Anterior cingulate cortex (tissue), 58 donors: ENCODE results near the gene POC1B.

ENCODE experiments used
- DNase-seq, 58 donors: peaks; one replicate each; lab custom pipeline; 2025; lab: John Stamatoyannopoulos, UW

Gene POC1B

DNA sequence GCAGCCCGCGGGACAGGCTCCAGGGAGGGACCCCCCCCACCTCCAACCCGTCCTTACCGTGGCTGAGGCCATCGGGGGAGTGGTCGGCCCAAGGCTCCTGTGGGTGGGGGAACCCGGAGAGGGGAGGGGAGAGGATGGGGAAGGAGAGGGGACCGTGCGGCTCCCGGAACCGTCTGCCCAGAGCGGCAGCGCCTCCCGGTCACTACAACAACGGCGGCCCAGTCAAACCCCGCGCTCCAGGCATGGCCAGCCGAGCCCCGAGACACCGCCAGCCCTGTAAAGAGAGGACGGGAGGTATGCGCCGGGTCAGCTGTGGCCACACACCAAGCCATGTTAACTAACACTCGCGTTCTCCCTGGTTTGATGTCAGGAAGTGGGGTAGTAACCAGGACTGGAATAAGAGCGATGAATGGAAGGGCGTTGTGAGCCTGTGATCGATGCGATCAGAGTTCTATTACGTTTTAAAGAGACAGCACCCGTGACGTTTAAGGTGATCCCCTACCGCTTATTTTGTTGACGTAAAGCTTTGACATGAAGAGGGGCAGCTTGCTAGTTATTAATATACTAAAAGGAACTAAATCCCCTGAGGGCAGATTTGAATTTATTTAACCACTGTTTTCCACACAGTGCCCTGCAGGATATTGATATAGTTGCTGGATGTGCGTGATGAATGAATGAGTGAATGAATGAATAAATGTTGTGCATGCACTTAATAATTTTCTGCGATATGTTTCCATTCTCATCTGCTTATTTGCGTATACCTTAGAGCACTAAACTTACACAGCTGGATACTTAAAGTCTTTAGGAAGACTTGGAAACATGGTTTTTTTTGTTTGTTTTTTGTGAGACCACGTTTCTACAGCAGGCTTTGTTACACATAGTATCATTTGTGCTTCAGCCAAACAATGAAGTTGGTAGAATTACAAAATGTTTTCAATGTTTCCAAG is at the start of gene POC1B:
Gene POC1B (minus strand): TSS at position 224 of the 947 bp plus-strand sequence. CDS start 152 bp downstream, at position 72.
- peak in 57 of 58 donors; percentile 42 to 88 (median 82) for DNase-seq

DNA sequence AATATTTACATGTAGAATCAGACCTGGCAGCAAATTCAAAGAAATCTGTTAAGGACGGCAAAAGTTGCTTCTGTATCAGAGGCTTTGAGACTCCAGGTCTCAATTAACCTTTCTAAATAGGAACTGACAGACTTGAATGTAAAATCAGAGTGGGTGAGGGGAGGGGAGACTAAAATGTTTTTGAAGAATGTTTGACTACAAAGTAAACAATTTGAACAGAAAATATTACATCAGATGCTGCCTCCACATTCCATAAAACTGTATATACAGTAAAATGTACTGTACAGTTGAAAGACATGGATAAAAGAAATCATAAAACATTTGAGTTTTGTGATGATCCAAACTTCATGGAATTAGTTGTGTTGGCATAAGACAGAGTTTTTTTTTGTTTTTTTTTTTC is 49.5 kb upstream of the POC1B start:
- no peak for DNase-seq

DNA sequence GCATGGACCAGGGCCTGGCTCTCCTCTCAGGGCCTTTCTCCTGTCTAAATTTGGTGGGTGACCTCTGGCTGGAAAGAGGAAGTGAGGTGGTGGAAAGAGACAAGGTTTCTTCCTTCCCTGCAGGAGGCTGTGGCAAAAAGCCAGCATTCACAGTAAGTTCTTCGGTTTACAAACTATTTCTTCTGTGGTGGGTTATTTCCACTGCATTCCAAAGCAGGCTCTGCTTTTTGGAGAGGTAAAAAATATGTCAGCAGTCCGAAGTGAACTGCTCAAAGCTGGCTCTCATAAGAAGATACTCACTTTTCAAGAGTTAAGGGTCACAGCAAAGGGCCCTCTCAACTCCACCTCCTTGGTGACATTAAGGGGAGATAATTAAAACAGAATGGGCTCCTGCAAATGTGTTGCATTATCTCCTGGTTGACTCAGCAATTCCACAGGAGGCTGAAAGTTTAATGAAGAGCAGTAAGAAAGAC is 48.9 kb upstream of the POC1B start:
- DNase-seq, result no peak

DNA sequence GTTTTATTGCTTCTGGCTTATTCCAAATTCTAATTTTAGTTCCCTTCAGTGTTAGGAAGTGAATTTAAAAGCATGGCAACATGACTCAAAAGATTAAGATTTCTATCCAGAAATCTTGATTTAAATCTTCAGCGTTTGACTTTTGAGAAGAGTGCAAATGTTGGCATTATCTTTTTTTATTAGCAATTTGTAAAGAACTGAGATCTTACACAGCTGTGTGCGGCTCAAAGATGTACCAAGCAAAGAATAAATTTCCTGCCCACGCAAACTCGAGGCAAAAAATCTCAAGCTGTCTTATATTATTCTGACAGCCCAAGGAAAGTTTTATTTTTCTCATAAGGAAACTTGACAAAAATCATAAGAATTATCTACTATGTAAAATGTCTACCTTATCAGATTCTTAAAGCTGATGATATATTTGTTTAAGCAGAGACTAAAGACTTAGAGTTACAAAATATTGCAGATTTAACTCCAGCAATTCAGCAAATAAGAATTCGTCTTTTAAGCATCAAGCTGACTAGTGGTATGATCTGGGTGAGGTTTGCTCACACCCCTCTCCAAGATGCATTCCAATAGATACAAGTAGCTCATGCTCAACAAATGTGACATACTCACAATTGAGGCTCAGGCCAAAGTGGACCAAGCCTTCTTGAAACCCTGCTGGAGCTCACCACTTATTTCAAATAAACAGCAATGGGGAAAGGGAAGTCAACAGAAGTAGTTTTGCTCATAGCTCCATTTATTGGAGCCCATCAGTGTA is 47.4 kb upstream of the POC1B start:
- peak in 6 of 58 donors; percentile 3 to 33 (median 7) for DNase-seq

DNA sequence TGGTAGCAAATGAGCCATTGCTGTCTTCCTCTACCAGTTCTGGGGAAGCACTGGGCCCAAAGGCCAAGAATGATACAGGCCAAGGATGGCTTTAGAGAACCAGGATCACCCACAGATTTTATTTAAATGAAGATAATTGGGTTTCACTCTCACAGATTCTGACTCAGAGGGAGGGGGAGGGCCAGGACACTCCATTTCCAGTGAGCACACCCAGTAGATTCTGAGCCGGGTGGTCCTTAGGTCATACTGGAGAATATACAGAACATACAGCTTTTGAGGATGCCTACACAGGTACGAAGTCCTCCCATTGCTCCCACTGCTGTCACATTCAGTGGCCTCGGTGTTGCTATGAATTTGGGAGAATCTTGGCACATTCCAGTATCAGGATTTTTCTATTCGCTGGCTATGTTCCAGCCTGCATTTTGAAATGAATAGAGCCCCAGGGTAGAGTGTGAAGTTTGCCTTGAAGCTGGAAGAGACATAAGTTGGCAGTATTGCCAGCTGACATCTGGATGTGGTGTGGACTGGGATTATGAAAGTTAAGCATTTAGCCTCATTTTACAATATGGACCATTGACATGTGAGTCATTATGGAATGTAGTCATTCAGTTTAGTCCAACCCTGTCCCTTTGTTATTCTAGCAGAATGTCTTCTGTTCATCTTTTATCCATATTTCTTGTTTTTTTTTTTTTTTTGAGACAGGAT is 45.8 kb upstream of the POC1B start:
- no peak for DNase-seq

DNA sequence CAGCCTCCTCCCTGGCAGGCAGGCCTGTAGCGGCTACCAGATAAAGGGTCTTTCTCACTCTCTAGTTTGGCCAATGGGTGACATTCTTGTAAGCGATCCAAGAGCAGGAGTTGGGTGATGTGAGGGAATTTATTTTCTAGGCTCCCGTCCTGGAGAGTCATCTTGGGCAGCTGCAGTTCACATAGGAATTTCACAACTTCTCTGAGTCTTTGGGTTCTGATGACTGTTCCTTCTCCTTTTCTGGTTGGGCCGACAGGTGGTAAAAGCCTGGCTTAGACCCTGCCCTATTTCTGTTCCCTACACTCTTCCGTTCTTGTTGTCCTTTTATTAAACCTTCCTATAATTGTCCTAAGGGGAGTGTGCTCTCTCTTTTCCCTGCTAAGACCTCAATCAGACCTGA is 42.6 kb upstream of the POC1B start:
- no peak for DNase-seq

DNA sequence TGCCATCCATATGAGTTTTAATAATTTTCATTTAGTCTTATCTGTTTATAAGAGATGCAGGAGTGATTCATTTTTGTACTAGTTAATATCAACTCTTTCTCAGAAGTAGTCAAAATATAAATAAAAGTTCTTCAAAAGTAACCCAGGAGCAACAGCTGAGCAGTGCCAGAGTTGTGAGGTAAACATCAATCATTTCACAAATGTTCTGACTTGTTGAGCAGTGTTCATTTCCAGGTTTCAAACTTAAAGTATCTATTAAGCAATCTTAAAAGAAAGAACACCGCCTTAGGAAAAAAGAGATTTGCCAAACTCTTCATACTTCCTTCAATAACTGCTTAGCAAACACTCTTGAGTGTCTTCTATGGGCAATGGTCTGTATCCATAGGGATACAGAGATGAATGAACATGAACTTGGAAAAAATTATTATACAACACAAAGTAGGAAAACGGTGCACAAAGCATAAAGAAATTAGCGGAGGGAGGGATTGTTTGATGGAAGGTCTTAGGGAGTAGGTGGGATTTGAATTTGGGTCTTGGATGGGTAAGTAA is 41.9 kb upstream of the POC1B start:
- DNase-seq, result no peak

DNA sequence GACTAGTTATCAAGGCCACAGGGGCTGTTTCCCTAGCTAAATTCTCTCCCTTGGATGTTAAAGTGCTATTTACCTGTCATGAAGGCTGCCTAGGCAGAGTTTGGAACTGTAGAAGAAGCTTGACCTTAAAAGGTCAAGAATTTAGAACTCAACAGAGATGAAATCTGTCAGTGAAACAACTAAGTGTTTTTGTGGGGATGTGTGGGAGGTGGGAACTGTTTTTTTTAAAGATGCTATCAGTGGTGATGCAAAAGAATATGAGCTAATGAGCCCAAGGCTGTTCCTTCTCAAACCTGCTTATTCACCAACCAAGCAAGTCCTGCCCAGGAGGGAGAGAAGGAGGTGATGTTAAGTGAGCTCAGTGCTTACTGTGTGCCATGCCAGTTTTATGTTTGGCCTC is 40.8 kb upstream of the POC1B start:
- no peak for DNase-seq

DNA sequence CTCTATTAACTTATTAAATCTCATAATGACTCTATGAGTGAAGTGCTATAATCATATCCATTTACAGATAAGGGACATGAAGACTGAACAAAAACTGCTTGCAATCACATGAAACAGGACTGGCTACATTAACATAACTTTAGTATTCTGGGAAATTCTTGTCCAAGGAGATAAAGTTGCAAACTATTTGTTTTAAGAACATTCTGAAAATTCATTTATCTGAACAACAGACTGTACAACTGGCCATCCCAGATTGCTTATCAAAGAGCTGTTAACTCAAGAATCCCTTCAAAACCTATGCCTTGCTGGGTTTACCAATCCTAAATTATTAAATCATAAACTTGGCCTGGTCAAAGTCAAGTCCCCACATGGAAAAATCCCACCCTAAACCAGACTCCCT is 39.2 kb upstream of the POC1B start:
- DNase-seq, result no peak

DNA sequence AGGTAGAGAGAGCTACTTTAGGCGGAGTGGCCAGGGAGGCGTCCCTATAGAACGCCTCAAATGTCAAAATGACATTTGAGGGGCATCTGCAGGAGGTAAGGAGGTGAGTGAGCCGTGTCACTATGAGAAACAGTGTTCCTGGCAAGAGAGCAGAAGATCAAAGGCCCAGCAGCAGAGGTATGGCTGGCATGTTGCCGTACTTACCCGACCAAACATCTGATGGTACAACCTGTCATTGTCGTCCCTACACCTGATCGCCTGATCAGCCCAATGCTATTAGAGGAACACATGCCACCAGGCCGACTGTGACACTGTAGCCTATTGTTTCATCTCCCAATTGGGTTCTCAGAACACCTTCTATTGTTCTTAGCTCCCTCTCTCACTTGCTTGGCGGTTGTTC is 33.9 kb upstream of the POC1B start:
- no peak for DNase-seq

DNA sequence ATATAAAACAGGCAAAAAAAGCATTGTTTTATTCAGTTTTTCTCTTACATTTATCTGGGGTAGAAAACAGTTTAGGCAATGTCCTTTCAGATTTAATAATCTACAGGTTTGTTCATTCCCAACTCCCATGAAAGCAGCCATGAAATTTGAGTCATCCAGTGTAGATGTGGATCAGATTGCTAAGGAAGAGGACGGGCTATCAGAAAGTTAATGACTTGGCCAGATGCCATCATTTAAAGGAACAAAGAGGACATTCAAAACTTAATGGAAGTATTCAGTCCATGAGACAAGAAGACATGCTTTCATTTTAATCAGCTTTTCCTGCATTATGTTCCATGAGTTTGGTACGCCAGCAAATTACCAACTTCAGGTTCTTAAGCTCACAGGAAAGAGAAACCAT is 31.1 kb upstream of the POC1B start:
- no peak for DNase-seq

DNA sequence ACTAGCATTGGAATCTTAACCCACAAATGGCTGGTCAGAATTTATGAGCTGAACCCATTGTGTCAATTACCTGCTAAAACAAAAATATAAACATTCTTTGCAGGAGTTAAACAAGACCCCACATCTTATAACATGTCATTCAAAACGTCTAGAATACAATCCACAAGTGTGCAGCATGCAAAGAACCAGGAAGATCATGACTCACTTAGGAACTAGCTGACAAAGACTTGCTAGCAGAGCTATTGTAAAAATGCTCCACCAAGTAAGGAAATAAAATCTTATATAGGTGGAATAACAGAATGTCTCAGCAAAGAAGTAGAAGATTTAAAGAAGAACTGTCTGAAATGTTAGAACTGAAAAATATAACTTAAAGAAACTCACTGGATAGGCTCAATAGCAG is 26.5 kb upstream of the POC1B start:
- DNase-seq, result no peak

DNA sequence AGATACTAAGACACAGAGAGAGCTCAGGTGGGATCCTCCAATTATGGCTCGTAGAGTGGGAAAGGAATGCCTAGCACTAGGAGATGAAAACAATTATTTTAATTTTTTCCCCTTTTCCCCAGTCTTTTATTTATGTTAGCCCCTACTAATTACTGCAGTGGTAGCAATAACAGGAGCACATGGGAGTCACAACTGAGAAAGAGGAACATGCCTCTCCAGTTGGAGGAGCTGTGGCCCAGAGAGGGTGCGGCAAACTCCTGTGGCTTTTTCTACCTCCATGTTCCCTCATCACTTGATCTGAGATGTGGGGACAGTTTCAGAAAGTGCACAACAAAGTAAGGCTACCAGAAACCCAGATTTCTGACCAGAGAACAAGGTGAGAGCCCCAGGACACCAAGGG is 25.9 kb upstream of the POC1B start:
- no peak for DNase-seq

DNA sequence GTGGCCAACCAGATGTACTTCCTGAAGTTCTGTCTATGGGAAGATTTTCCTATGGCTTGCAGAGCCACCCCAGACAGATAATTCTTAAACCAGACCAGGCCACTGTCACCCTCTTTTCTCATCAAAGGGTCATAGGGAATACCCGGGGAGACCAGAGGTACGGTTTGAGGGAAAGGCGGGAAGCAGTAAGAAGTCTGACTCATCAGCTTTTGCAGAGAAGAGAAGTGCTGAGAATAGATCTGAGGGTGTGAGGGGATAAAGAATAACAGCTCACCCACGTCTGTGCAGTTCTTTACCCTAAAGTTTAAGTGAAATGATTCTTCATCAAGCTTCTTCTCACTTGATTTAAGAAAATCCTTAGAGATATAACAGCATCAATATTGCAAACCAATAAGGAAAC is 21.3 kb upstream of the POC1B start:
- DNase-seq, result peak in 2 of 58 donors; percentile 17 to 31

DNA sequence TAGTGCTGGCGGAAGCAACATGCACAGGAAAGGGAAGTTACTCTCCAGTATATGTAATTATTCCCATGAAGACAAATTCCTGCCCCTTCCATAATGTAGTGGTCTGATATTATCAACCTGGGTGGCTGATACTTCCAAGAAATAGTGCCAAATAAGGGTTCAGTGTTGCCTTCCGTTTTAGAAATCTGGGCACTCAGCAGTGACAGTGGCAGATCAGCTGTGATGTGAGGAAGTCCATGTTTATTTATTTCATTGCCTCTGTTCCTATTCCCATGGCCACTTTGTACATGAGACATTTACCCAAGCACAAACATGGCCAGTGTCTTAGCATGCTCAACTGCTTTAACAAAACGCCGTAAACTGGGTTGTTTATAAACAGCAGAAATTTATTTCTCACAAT is 20.3 kb upstream of the POC1B start:
- DNase-seq, result no peak

DNA sequence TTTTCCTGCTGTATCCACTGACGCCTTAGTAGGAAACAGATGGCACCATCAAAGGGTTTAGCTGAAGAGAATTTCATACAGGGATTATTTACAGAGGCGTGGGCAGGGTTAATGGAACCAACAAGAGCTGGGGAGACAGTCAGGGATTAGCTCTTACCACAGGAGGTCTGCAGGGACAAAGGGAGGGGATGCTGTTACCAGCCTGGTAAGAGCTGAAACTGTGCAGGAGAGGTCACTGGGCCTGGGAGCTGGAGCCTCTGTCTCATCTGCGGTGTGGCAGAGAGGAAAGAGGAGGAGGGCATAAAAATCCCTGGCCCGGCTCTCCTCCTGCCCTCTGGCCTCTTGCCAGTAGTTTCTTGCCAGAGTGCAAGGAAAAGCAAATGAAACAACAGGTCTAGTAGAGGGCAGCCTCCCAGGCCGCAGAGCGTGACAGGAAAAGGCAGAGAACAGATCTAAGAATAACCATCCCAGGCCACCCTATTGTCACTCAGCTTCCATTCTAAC is 18.9 kb upstream of the POC1B start:
- peak in 22 of 58 donors; percentile 1 to 39 (median 10) for DNase-seq

DNA sequence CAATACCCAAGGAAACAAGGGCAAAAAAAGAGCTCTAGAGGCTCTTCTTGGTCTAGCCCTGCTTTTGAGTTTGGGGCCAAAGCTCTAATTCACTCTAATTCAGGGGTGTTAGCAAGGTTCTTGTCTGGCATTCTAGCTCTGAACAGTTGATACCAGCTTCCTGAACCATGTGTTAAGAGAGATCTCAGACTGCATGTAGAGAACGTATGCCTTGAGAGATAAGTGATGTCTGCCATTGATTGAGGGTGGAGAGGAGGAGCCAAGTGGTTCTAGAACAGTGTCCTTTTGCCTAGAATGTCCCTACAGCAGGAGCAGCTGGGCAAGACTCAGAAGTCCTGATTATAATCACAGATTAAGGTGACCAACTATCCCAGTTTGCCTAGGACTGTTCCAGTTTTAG is 18.2 kb upstream of the POC1B start:
- DNase-seq, result peak in 1 of 58 donors; percentile 6

DNA sequence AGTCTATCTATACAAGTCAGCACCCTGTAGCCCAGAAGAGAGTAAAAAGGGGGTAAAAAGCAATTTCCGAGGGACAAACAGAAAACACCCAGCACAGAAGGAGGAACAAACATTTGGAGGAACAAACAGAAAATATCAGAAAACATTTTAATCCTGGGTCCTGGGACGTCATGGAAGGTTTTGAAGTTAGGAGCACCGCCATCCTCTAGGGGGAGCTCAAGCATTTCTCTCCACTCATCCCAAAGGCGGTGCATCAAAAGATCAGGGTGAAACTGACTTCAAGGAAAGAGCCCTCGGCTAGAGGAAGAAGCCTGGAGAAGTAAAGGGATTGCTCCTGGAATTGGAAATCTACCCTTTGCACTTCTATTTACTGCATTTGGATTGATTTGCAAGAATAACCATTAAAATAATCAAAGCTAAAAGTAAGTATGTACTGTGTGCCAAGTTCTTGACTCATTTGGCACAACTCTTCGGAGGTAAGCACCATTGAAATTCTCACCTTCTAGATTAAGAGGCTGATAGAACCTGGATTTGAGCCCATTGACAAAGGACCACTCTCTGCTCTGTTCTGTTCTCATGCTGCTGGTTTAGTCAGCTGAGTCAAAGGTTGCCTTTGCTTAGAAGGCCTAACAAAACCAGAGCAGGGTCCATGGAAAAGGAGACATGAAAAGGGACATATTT is 17.2 kb upstream of the POC1B start:
- peak in 40 of 58 donors; percentile 4 to 73 (median 26) for DNase-seq

DNA sequence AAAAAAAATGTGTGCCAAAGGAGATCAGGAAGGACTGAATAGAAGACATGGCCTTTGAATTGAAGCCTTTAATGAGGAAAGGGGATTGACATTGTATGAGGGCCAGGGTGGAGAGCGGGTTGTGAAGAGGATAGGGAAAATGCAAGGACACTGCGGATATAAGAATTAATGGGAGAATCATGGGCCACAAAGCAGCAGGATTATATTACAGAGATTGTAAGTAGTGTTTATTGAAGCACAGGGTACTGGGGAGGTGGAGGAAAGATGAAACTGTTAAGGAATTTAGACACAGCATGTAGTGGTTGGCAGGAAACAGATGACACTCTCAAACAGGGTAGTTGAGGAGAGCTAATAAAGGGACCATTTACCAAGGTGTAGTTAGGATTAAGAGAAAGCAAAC is 16.4 kb upstream of the POC1B start:
- DNase-seq, result no peak

DNA sequence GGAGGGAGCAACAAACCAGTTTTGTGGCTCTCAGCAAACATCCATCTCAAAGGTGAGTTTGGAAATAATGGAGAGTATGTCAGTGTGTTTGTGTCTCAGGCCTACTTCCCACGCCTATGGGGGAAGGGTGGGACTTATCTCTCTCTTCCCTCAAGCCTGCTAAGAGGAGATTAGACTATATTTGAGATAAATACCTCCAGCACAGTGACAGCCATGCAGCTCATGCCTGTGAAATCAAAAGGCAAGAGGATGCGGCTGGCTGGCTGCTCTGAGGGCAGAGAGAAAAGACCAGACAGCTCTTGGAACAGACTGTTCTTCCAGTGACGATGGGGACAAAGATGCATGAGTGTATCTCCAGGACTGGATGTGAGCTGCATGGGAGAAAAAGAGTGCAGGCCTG is 14.7 kb upstream of the POC1B start:
- DNase-seq, result no peak
